Mesenchymal stem cell (in vitro differentiated cells and primary cell): ENCODE measurements around the gene PELO.
A peak's percentile ranks its signal among the peaks of the same experiment; 100 is the strongest.

Source experiments
- DNase-seq: peaks from one replicate; pipeline ENCODE4 v3.0.0-alpha.2; 2013
- H2AFZ ChIP-seq: one replicate; pipeline ENCODE4 v1.6.1; 2013; ENCODE audit warnings: low read depth, mild to moderate bottlenecking, control low read depth, inconsistent platforms, low read length, moderate library complexity
- H2AK5ac ChIP-seq: 2 replicates; pipeline ENCODE4 v1.6.1; 2013; ENCODE audit warnings: low read length, moderate library complexity, mild to moderate bottlenecking, inconsistent platforms; ENCODE audit not compliant: severe bottlenecking
- H2BK120ac ChIP-seq: one replicate; pipeline ENCODE4 v1.6.1; 2013; ENCODE audit warnings: low read depth, mild to moderate bottlenecking, inconsistent platforms, low read length, moderate library complexity
- H2BK12ac ChIP-seq, 2 experiments: one replicate each; pipeline ENCODE4 v1.6.1; 2013; ENCODE audit warnings: inconsistent platforms in 2 of 2, low read length in 2 of 2, mild to moderate bottlenecking in 2 of 2, moderate library complexity in 2 of 2, control low read depth in 1 of 2
- H2BK15ac ChIP-seq: one replicate; pipeline ENCODE4 v1.6.1; 2013; ENCODE audit warnings: mild to moderate bottlenecking, low read depth, inconsistent platforms; ENCODE audit not compliant: poor library complexity, severe bottlenecking
- H2BK5ac ChIP-seq: 2 replicates; pipeline ENCODE4 v1.6.1; 2013; ENCODE audit warnings: low read depth, mild to moderate bottlenecking, low read length, control low read depth, inconsistent platforms; ENCODE audit not compliant: poor library complexity, severe bottlenecking
- H3K14ac ChIP-seq, 2 experiments: one replicate each; pipeline ENCODE4 v1.6.1; 2013; ENCODE audit warnings: inconsistent platforms in 2 of 2, low read length in 2 of 2, control low read depth in 1 of 2, mild to moderate bottlenecking in 1 of 2, moderate library complexity in 1 of 2
- H3K18ac ChIP-seq, 2 experiments: one replicate each; pipeline ENCODE4 v1.6.1; 2013; ENCODE audit warnings: inconsistent platforms in 2 of 2, low read length in 2 of 2, control low read depth in 1 of 2, low read depth in 1 of 2, mild to moderate bottlenecking in 1 of 2
- H3K23ac ChIP-seq, 2 experiments: one replicate each; pipeline ENCODE4 v1.6.1; 2013; ENCODE audit warnings: inconsistent platforms in 2 of 2, low read length in 2 of 2, mild to moderate bottlenecking in 2 of 2, moderate library complexity in 2 of 2, control low read depth in 1 of 2
- H3K27ac ChIP-seq: 2 replicates; pipeline ENCODE4 v1.5.1; 2013; ENCODE audit warnings: mild to moderate bottlenecking, moderate library complexity, low read length, control low read depth, inconsistent platforms; ENCODE audit not compliant: poor library complexity, severe bottlenecking
- H3K27me3 ChIP-seq, 2 experiments: 2 replicates each; pipeline versions ENCODE4 v1.6.1 to v1.7.0; 2013; ENCODE audit warnings: low read length in 2 of 2, mild to moderate bottlenecking in 2 of 2, moderate library complexity in 2 of 2, control low read depth in 1 of 2, inconsistent platforms in 1 of 2; ENCODE audit not compliant: control insufficient read depth in 1 of 2, insufficient read depth in 1 of 2
- H3K36me3 ChIP-seq, 2 experiments: 2 replicates each; pipeline versions ENCODE4 v1.6.1 to v1.7.0; 2013; ENCODE audit warnings: low read length in 2 of 2, control low read depth in 1 of 2, inconsistent platforms in 1 of 2, low read depth in 1 of 2, mild to moderate bottlenecking in 1 of 2; ENCODE audit not compliant: insufficient read depth in 2 of 2, control insufficient read depth in 1 of 2
- H3K4ac ChIP-seq, 2 experiments: one replicate each; pipeline ENCODE4 v1.6.1; 2013; ENCODE audit warnings: inconsistent platforms in 2 of 2, low read length in 2 of 2, mild to moderate bottlenecking in 2 of 2, moderate library complexity in 2 of 2, control low read depth in 1 of 2, low read depth in 1 of 2
- H3K4me1 ChIP-seq: 2 replicates; pipeline ENCODE4 v1.6.1; 2013; ENCODE audit warnings: low read depth, low read length, control low read depth; ENCODE audit not compliant: control insufficient read depth, insufficient read depth
- H3K4me2 ChIP-seq: 2 replicates; pipeline ENCODE4 v1.6.1; 2013; ENCODE audit warnings: low read length, mild to moderate bottlenecking, inconsistent platforms; ENCODE audit not compliant: poor library complexity, severe bottlenecking
- H3K4me3 ChIP-seq, 2 experiments: 2 replicates each; pipeline versions ENCODE4 v1.5.1 to v1.7.0; 2013; ENCODE audit warnings: low read length in 2 of 2, mild to moderate bottlenecking in 2 of 2, control low read depth in 1 of 2, low read depth in 1 of 2; ENCODE audit not compliant: insufficient read depth in 1 of 2
- H3K79me1 ChIP-seq: replicated peaks from 2 replicates; pipeline ENCODE4 v1.6.1; 2013; ENCODE audit warnings: mild to moderate bottlenecking, control low read depth, low read length, inconsistent platforms; ENCODE audit not compliant: poor library complexity, severe bottlenecking
- H3K9ac ChIP-seq: 2 replicates; pipeline ENCODE4 v1.7.0; 2013; ENCODE audit warnings: mild to moderate bottlenecking, low read length, moderate library complexity
- H3K9me3 ChIP-seq: 2 replicates; pipeline ENCODE4 v1.7.0; 2013; ENCODE audit warnings: mild to moderate bottlenecking, low read length; ENCODE audit not compliant: control insufficient read depth
- H4K8ac ChIP-seq: one replicate; pipeline ENCODE4 v1.6.1; 2013; ENCODE audit warnings: inconsistent platforms, mild to moderate bottlenecking, low read length, moderate library complexity
- H4K91ac ChIP-seq: one replicate; pipeline ENCODE4 v1.6.1; 2013; ENCODE audit warnings: mild to moderate bottlenecking, low read length, inconsistent platforms
- WGBS: methylation state at CpG from one replicate; pipeline ENCODE4 v1.1.7; 2013; ENCODE audit warnings: mixed read lengths; 5-methylcytosine and 5-hydroxymethylcytosine counted together

PELO gene

GRCh38 chr5:52786949-52787599, 642 bp upstream of the PELO start:
- H3K27ac ChIP-seq: peak overlapping the region; percentile 18
- H3K4ac ChIP-seq: peak overlapping the region; percentile 64 to 98
- no peak overlapping the region for H2BK5ac ChIP-seq
- peaks cover 7% of the 10 kb centered on the region for H3K79me1 ChIP-seq
- H2BK15ac ChIP-seq: no peak overlapping the region
- no peak overlapping the region for H4K8ac ChIP-seq
- peak overlapping the region; percentile 80 for H2BK120ac ChIP-seq
- no peaks in the 10 kb centered on the region for H3K36me3 ChIP-seq
- H4K91ac ChIP-seq: no peak overlapping the region
- H2BK12ac ChIP-seq: peak overlapping the region; percentile 71 to 84
- no peaks in the 10 kb centered on the region for H3K9me3 ChIP-seq
- peak overlapping the region in 1 of 2 experiments; percentile 7 for H3K14ac ChIP-seq
- H3K23ac ChIP-seq: no peak overlapping the region
- peak overlapping the region; percentile 90 for H3K4me2 ChIP-seq
- H3K27me3 ChIP-seq: no peaks in the 10 kb centered on the region
- DNase-seq: peak; percentile 69
- H3K9ac ChIP-seq: peak overlapping the region; percentile 84
- peak overlapping the region in 1 of 2 experiments; percentile 93 for H3K4me3 ChIP-seq
- peak overlapping the region; percentile 66 to 77 for H3K18ac ChIP-seq
- WGBS: 4% methylated on average over 8 of the region's 11 CpGs
- H2AFZ ChIP-seq: no peak overlapping the region
- no peak overlapping the region for H2AK5ac ChIP-seq
- H3K4me1 ChIP-seq: peaks cover 3% of the 10 kb centered on the region

GRCh38 chr5:52788505-52788821, 747 bp downstream of the PELO start:
- no peaks in the 10 kb centered on the region for H3K9me3 ChIP-seq
- peak overlapping the region; percentile 74 to 93 for H3K4me3 ChIP-seq
- peaks cover 7% of the 10 kb centered on the region for H3K79me1 ChIP-seq
- peak overlapping the region; percentile 93 for H4K91ac ChIP-seq
- 0% methylated on average over 3 of the region's 7 CpGs for WGBS
- H3K4me1 ChIP-seq: peaks cover 2% of the 10 kb centered on the region
- H2AFZ ChIP-seq: no peak overlapping the region
- peak overlapping the region in 1 of 2 experiments; percentile 86 for H3K14ac ChIP-seq
- peak overlapping the region; percentile 87 for H4K8ac ChIP-seq
- no peaks in the 10 kb centered on the region for H3K36me3 ChIP-seq
- H2BK12ac ChIP-seq: peak overlapping the region in 1 of 2 experiments; percentile 29
- peak overlapping the region; percentile 70 to 71 for H3K18ac ChIP-seq
- no peak overlapping the region for H2BK5ac ChIP-seq
- H3K4me2 ChIP-seq: peak overlapping the region; percentile 90
- no peak overlapping the region for H2BK120ac ChIP-seq
- H3K27me3 ChIP-seq: no peaks in the 10 kb centered on the region
- no peak for DNase-seq
- H3K4ac ChIP-seq: peak overlapping the region; percentile 66 to 83
- no peak overlapping the region for H2AK5ac ChIP-seq
- H3K23ac ChIP-seq: no peak overlapping the region
- H2BK15ac ChIP-seq: no peak overlapping the region
- H3K9ac ChIP-seq: peak overlapping the region; percentile 84
- H3K27ac ChIP-seq: peak overlapping the region; percentile 53

GRCh38 chr5:52789378-52789777, 1.7 kb downstream of the PELO start:
- H4K8ac ChIP-seq: no peak overlapping the region
- no peak overlapping the region for H4K91ac ChIP-seq
- H3K36me3 ChIP-seq: no peaks in the 10 kb centered on the region
- H3K9ac ChIP-seq: peak overlapping the region; percentile 84
- H3K4me1 ChIP-seq: peaks cover 2% of the 10 kb centered on the region
- H2BK120ac ChIP-seq: no peak overlapping the region
- no peak overlapping the region for H2BK5ac ChIP-seq
- H2BK12ac ChIP-seq: no peak overlapping the region
- H2BK15ac ChIP-seq: no peak overlapping the region
- H3K4ac ChIP-seq: no peak overlapping the region
- H3K4me3 ChIP-seq: peak overlapping the region in 1 of 2 experiments; percentile 93
- no peaks in the 10 kb centered on the region for H3K9me3 ChIP-seq
- no peaks in the 10 kb centered on the region for H3K27me3 ChIP-seq
- peak overlapping the region; percentile 18 for H3K4me2 ChIP-seq
- no peak overlapping the region for H3K18ac ChIP-seq
- H3K79me1 ChIP-seq: peaks cover 8% of the 10 kb centered on the region
- H3K27ac ChIP-seq: no peak overlapping the region
- H2AK5ac ChIP-seq: no peak overlapping the region
- no peak overlapping the region for H3K23ac ChIP-seq
- H3K14ac ChIP-seq: no peak overlapping the region
- no peak overlapping the region for H2AFZ ChIP-seq
- DNase-seq: no peak
- 0% methylated on average over 1 of the region's 1 CpG for WGBS

- H2BK15ac ChIP-seq: no peak overlapping the region
- H3K4ac ChIP-seq: no peak overlapping the region
- H2BK12ac ChIP-seq: no peak overlapping the region
- no peak overlapping the region for H3K27ac ChIP-seq
- no peak overlapping the region for H3K14ac ChIP-seq
- H2BK5ac ChIP-seq: no peak overlapping the region
- no peak overlapping the region for H2AK5ac ChIP-seq
- H3K9me3 ChIP-seq: no peaks in the 10 kb centered on the region
- H4K91ac ChIP-seq: no peak overlapping the region
- no peak overlapping the region for H3K4me2 ChIP-seq
- peak overlapping the region in 1 of 2 experiments; percentile 33 for H3K18ac ChIP-seq
- H3K79me1 ChIP-seq: peaks cover 8% of the 10 kb centered on the region
- no peak overlapping the region for H3K23ac ChIP-seq
- H3K4me1 ChIP-seq: peaks cover 2% of the 10 kb centered on the region
- no peaks in the 10 kb centered on the region for H3K27me3 ChIP-seq
- H3K4me3 ChIP-seq: peak overlapping the region in 1 of 2 experiments; percentile 93
- no peak overlapping the region for H3K9ac ChIP-seq
- H3K36me3 ChIP-seq: no peaks in the 10 kb centered on the region
- H2AFZ ChIP-seq: no peak overlapping the region
- DNase-seq: no peak
- H2BK120ac ChIP-seq: no peak overlapping the region
- WGBS: 77% methylated on average over 2 of the region's 2 CpGs
- H4K8ac ChIP-seq: no peak overlapping the region
Observed at GRCh38 chr5:52789851-52790250, 2.1 kb downstream of the PELO start.
